Lung (tissue), 12 donors: Measurements from ENCODE around the gene TANGO6. TPM values are rescaled to one million over a fixed set of nuclear protein-coding genes. Genes with fewer than 3 reads are reported as not detected.

ENCODE experiments used
- ATAC-seq: fragments of 200-7000 bp; cut with Tn5 transposase; one replicate; pipeline ENCODE4 v1.9.1; 2020; ENCODE audit warnings: moderate number of reproducible peaks; ENCODE audit not compliant: insufficient read depth, low FRiP score
- DNase-seq, 3 donors: peaks; one replicate each; pipeline ENCODE4 v3.0.0-alpha.2; 2013 to 2017
- H3K27ac ChIP-seq, 2 donors: one replicate each; pipeline ENCODE4 v1.5.1; 2013; ENCODE audit warnings: mild to moderate bottlenecking in 2 of 2, moderate library complexity in 2 of 2, control low read depth in 1 of 2, inconsistent platforms in 1 of 2, low read depth in 1 of 2, low read length in 1 of 2
- H3K27me3 ChIP-seq, 3 donors: one replicate each; pipeline ENCODE4 v1.5.1; 2013; ENCODE audit warnings: low read length in 2 of 3; ENCODE audit not compliant: control insufficient read depth in 3 of 3, insufficient read depth in 3 of 3
- H3K36me3 ChIP-seq, 4 donors: one replicate each; pipeline ENCODE4 v1.5.1; 2013; ENCODE audit warnings: low read length in 4 of 4, mild to moderate bottlenecking in 1 of 4, moderate library complexity in 1 of 4; ENCODE audit not compliant: control insufficient read depth in 4 of 4, insufficient read depth in 4 of 4
- H3K4me1 ChIP-seq, 5 donors: one replicate each; pipeline ENCODE4 v1.5.1; 2013; ENCODE audit warnings: low read length in 5 of 5, mild to moderate bottlenecking in 2 of 5, moderate library complexity in 1 of 5; ENCODE audit not compliant: control insufficient read depth in 5 of 5, insufficient read depth in 5 of 5
- H3K4me3 ChIP-seq: one replicate; pipeline ENCODE4 v1.5.1; 2013; ENCODE audit warnings: mild to moderate bottlenecking, control low read depth, moderate library complexity
- H3K9ac ChIP-seq, 2 donors: one replicate each; pipeline ENCODE4 v1.5.1; 2013; ENCODE audit warnings: low read length in 2 of 2, control low read depth in 1 of 2; ENCODE audit not compliant: insufficient read depth in 1 of 2
- H3K9me3 ChIP-seq, 4 donors: one replicate each; pipeline ENCODE4 v1.5.1; 2013; ENCODE audit warnings: low read length in 3 of 4, mild to moderate bottlenecking in 1 of 4, moderate library complexity in 1 of 4; ENCODE audit not compliant: control insufficient read depth in 4 of 4, insufficient read depth in 3 of 4
- CTCF ChIP-seq: IDR thresholded peaks from 2 replicates; pipeline ENCODE4 v1.5.1; 2012; ENCODE audit warnings: mild to moderate bottlenecking; ENCODE audit errors: control extremely low read depth, extremely low read depth
- WGBS, 2 donors: extraction: QIAGEN DNeasy Blood & Tissue Kit; methylation state at CpG; one replicate each; pipeline ENCODE4 v1.1.7; 2013; 5-methylcytosine and 5-hydroxymethylcytosine counted together
- polyA plus RNA-seq, 2 donors: library from polyadenylated mRNA; stranded (reverse); fragments of 200-250 nt; gene quantifications; one replicate each; pipeline ENCODE4 v1.2.1, GENCODE V29; 2013
- total RNA-seq, 2 donors: library from RNA; depleted of rRNA in 1 of 2; stranded (reverse); fragments of >200 nt in 1 of 2; gene quantifications; one replicate each; pipeline ENCODE4 v1.2.1, GENCODE V29; 2014 to 2021
- donor health status: control.
- donor health status: control.
- donor health status: Bipolar disorder and iron deficiency.
- donor health status: healthy.
- donor health status: DM: yes; HTN: yes; CAD: no.

Gene TANGO6
- total and polyA plus RNA-seq, 4 donors = 2.3 to 19.3 (median 11.9) TPM

DNA sequence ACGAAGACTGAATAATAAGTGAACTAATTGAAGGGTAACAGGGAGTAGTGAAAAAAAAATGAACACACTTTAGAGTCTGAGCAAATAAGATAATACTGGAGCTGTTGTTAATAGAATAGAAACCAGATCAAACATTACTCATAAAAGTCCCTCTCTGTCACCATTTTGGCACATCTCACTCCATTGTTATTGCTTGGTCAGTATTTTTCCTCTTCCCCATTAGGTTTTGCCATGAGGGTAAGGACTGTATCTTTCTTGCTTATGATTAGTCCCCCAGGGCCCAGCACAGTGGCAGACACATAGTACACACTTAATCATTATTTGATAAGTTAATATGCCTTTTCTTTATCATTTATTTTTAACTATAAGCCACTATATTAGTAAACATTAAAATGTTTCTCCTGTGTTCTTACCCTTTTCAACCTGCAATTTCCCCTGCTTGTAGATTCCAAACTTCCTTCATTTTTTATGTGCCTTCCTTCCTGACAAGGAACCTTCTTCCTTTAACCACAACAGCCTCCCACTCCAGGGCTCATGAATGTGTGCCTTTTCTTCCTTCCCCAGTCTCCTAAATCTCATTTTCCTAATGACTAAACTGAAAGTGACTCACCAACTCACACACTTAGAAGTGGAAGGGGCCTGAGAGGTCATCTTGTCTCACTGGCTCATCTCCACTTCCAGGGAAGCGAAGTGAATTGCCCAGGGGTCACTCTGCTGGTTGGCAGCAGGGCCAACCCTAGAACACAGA lies 173.9 kb downstream of the TANGO6 start:
- H3K9ac ChIP-seq = no peak overlapping the region
- H3K9me3 ChIP-seq = no peaks in the 10 kb centered on the region
- H3K4me1 ChIP-seq = peaks cover 0 to 1% (median 0%) of the 10 kb centered on the region in 5 donors
- no peak for DNase-seq
- TF ChIP-seq CTCF = no peak
- no peak overlapping the region for H3K27ac ChIP-seq
- no peak overlapping the region for H3K4me3 ChIP-seq
- H3K36me3 ChIP-seq = no peaks in the 10 kb centered on the region
- ATAC-seq = no peak
- WGBS, 2 donors = 74 to 83% methylated on average over 2 of the region's 2 CpGs
- H3K27me3 ChIP-seq = no peaks in the 10 kb centered on the region

GRCh38 chr16:69019811-69020210 lies 176.5 kb downstream of the TANGO6 start:
- H3K9ac ChIP-seq = no peak overlapping the region
- no peak for TF ChIP-seq CTCF
- no peak overlapping the region for H3K27ac ChIP-seq
- peaks cover 0 to 5% (median 0%) of the 10 kb centered on the region in 4 donors for H3K36me3 ChIP-seq
- H3K27me3 ChIP-seq = no peaks in the 10 kb centered on the region
- no peaks in the 10 kb centered on the region for H3K9me3 ChIP-seq
- ATAC-seq (no peak), DNase-seq (no peak)
- 91 to 100% methylated on average over 1 of the region's 1 CpG for WGBS, 2 donors
- H3K4me3 ChIP-seq = no peak overlapping the region
- peaks cover 0 to 1% (median 0%) of the 10 kb centered on the region in 5 donors for H3K4me1 ChIP-seq

- H3K9me3 ChIP-seq = peaks cover 0 to 2% (median 0%) of the 10 kb centered on the region in 4 donors
- peaks cover 0 to 7% (median 1%) of the 10 kb centered on the region in 4 donors for H3K36me3 ChIP-seq
- no peak for DNase-seq
- no peak overlapping the region for H3K27ac ChIP-seq
- H3K27me3 ChIP-seq = no peaks in the 10 kb centered on the region
- 95 to 100% methylated on average over 2 of the region's 2 CpGs for WGBS, 2 donors
- TF ChIP-seq CTCF = no peak
- no peak overlapping the region for H3K9ac ChIP-seq
- H3K4me3 ChIP-seq = no peak overlapping the region
- no peaks in the 10 kb centered on the region for H3K4me1 ChIP-seq
- ATAC-seq = no peak
Measured at GRCh38 chr16:69029121-69029520, 185.8 kb downstream of the TANGO6 start.
